ENCODE data around the gene KRTAP19-3.

KRTAP19-3 gene

GRCh38 chr21:30486180-30486579, 5.6 kb downstream of the KRTAP19-3 start:
- H3K4me3 ChIP-seq (replicated peaks in 1 of 2; ENCODE audit: low read depth in 2 of 2, low read length in 2 of 2): no peak overlapping the region
- no peak for DNase-seq (ENCODE audit: low read depth in 2 of 2)
- no peak for TF ChIP-seq CTCF (IDR thresholded peaks at IDR 0.05; ENCODE audit: low read depth, low read length)

GRCh38 chr21:30482130-30482529, 9.7 kb downstream of the KRTAP19-3 start:
- H3K4me3 ChIP-seq (replicated peaks in 1 of 2; ENCODE audit: low read depth in 2 of 2, low read length in 2 of 2): no peak overlapping the region
- no peak for TF ChIP-seq CTCF (IDR thresholded peaks at IDR 0.05; ENCODE audit: low read depth, low read length)
- DNase-seq (ENCODE audit: low read depth in 2 of 2): no peak

- no peak for DNase-seq (ENCODE audit: low read depth in 2 of 2)
- no peak for TF ChIP-seq CTCF (IDR thresholded peaks at IDR 0.05; ENCODE audit: low read depth, low read length)
- H3K4me3 ChIP-seq (replicated peaks in 1 of 2; ENCODE audit: low read depth in 2 of 2, low read length in 2 of 2): no peak within 1 kb of the TSS
Measured at GRCh38 chr21:30480145-30480544, 11.7 kb downstream of the KRTAP19-3 start, which contains the start of gene KRTAP19-1. TSS of gene KRTAP19-1 (minus strand) at chr21:30480367. CDS start at chr21:30480317, 50 bp downstream.

- no peak for TF ChIP-seq CTCF (IDR thresholded peaks at IDR 0.05; ENCODE audit: low read depth, low read length)
- no peak overlapping the region for H3K4me3 ChIP-seq (replicated peaks in 1 of 2; ENCODE audit: low read depth in 2 of 2, low read length in 2 of 2)
- DNase-seq (ENCODE audit: low read depth in 2 of 2): no peak
Measured at GRCh38 chr21:30479259-30479658, 12.6 kb downstream of the KRTAP19-3 start.

GRCh38 chr21:30478004-30478403, 13.8 kb downstream of the KRTAP19-3 start:
- no peak for DNase-seq (ENCODE audit: low read depth in 2 of 2)
- no peak overlapping the region for H3K4me3 ChIP-seq (replicated peaks in 1 of 2; ENCODE audit: low read depth in 2 of 2, low read length in 2 of 2)
- no peak for TF ChIP-seq CTCF (IDR thresholded peaks at IDR 0.05; ENCODE audit: low read depth, low read length)

- DNase-seq (ENCODE audit: low read depth in 2 of 2): no peak
- H3K4me3 ChIP-seq (replicated peaks in 1 of 2; ENCODE audit: low read depth in 2 of 2, low read length in 2 of 2): no peak overlapping the region
- TF ChIP-seq CTCF (IDR thresholded peaks at IDR 0.05; ENCODE audit: low read depth, low read length): no peak
Measured at GRCh38 chr21:30468900-30469714, 22.7 kb downstream of the KRTAP19-3 start.

Measured in cardiac fibroblast (primary cell).